K562 (cell line): ENCODE data around the gene PLCL2. TPM values are rescaled to one million over a fixed set of nuclear protein-coding genes. Genes with fewer than 3 reads are reported as not detected.

Source experiments
- ATAC-seq: fragments of 200-7000 bp; cut with Tn5 transposase; 3 replicates; pipeline ENCODE4 v1.9.1; 2020; ENCODE audit warnings: moderate library complexity
- BruUV-seq: library from RNA; stranded (reverse); fragments of 400-500 nt; replicated peaks from 2 replicates; lab custom pipeline; 2021; lab: Mats Ljungman, UMichigan
- CTCF ChIA-PET: fragments of 300-600 bp; formaldehyde crosslinking; extraction: SDS; loops from one replicate; lab custom pipeline; 2021; ENCODE audit warnings: low intra/inter-chr PET ratio; lab: Yijun Ruan, JAX
- POLR2A ChIA-PET: fragments of 300-600, 350-650 bp; sonication (Branson Sonifier 250); formaldehyde crosslinking; extraction: SDS; loops from one replicate; lab custom pipeline; 2021; ENCODE audit warnings: antibody characterized with exemption, inconsistent platforms; lab: Yijun Ruan, JAX
- DNase-seq, 4 experiments: peaks; one replicate each; pipeline versions ENCODE4 v3.0.0 to v3.0.0-alpha.2; 2011 to 2018; ENCODE audit warnings: low spot score in 3 of 4, mixed read lengths in 3 of 4; ENCODE audit errors: extremely low read depth in 1 of 4
- FAIRE-seq: peaks from 2 replicates; lab custom pipeline; 2011; peaks lifted over from hg19 to GRCh38; lab: Jason Lieb, UNC
- H2AFZ ChIP-seq: 2 replicates; pipeline ENCODE4 v1.6.0; 2011; ENCODE audit warnings: low read depth, low read length, control low read depth, inconsistent platforms
- H3K27ac ChIP-seq: fragments of 200-600 bp; 3 replicates; pipeline ENCODE4 v1.8.0; 2011; ENCODE audit warnings: low read depth, mild to moderate bottlenecking, control low read depth, inconsistent platforms, low read length, moderate library complexity, mixed read lengths; ENCODE audit errors: extremely low read depth
- H3K27me3 ChIP-seq, 2 experiments: fragments of 300-600 bp in 1 of 2; 2 replicates in 1 of 2; 3 replicates in 1 of 2; pipeline versions ENCODE4 v1.6.0 to v1.8.0; 2011; ENCODE audit warnings: inconsistent platforms in 2 of 2, low read length in 2 of 2, mild to moderate bottlenecking in 1 of 2, mixed read lengths in 1 of 2, moderate library complexity in 1 of 2; ENCODE audit not compliant: control insufficient read depth in 2 of 2, insufficient read depth in 2 of 2
- H3K36me3 ChIP-seq: fragments of 300-600 bp; 3 replicates; pipeline ENCODE4 v1.8.0; 2011; ENCODE audit warnings: mild to moderate bottlenecking, low read length, inconsistent platforms; ENCODE audit not compliant: control insufficient read depth, insufficient read depth
- H3K4me1 ChIP-seq, 2 experiments: fragments of 200-600 bp in 1 of 2; replicated peaks in 1 of 2; 2 replicates in 1 of 2; 3 replicates in 1 of 2; pipeline versions ENCODE4 v1.5.1 to v1.8.0; 2011; ENCODE audit warnings: inconsistent platforms in 2 of 2, low read length in 2 of 2, mild to moderate bottlenecking in 1 of 2, mixed read lengths in 1 of 2, moderate library complexity in 1 of 2; ENCODE audit not compliant: control insufficient read depth in 2 of 2, insufficient read depth in 2 of 2
- H3K4me2 ChIP-seq: 2 replicates; pipeline ENCODE4 v1.6.1; 2011; ENCODE audit warnings: low read length, control low read depth, inconsistent platforms, mixed read lengths; ENCODE audit not compliant: insufficient read depth
- H3K4me3 ChIP-seq: fragments of 200-600 bp; sonication (generic), shearing (Covaris generic); 2 replicates; pipeline ENCODE4 v1.5.1; 2016; ENCODE audit warnings: control low read depth, inconsistent platforms
- H3K79me2 ChIP-seq: fragments of 200-600 bp; 3 replicates; pipeline ENCODE4 v1.8.0; 2011; ENCODE audit warnings: low read length, inconsistent platforms; ENCODE audit not compliant: control insufficient read depth, insufficient read depth
- H3K9ac ChIP-seq, 2 experiments: 2 replicates each; pipeline versions ENCODE4 v1.6.0 to v1.6.1; 2011; ENCODE audit warnings: low read depth in 2 of 2, low read length in 2 of 2, control low read depth in 1 of 2, inconsistent platforms in 1 of 2, mild to moderate bottlenecking in 1 of 2, mixed read lengths in 1 of 2; ENCODE audit not compliant: insufficient read depth in 1 of 2
- H3K9me1 ChIP-seq: one replicate; pipeline ENCODE4 v1.6.0; 2011; ENCODE audit warnings: inconsistent platforms, mild to moderate bottlenecking, low read length, moderate library complexity; ENCODE audit not compliant: control insufficient read depth, insufficient read depth
- H3K9me3 ChIP-seq: replicated peaks from 2 replicates; pipeline ENCODE4 v1.5.1; 2011; ENCODE audit warnings: low read depth, low read length, inconsistent platforms; ENCODE audit not compliant: control insufficient read depth, insufficient read depth
- H4K20me1 ChIP-seq: replicated peaks from 2 replicates; pipeline ENCODE4 v1.6.1; 2011; ENCODE audit warnings: low read length, inconsistent platforms, mixed read lengths; ENCODE audit not compliant: control insufficient read depth, insufficient read depth
- CBX5 ChIP-seq: IDR thresholded peaks from 2 replicates; pipeline ENCODE4 v1.6.1; 2014; ENCODE audit warnings: low read depth, borderline replicate concordance
- E2F1 ChIP-seq: sonication (generic); formaldehyde crosslinking; IDR thresholded peaks from 2 replicates; pipeline ENCODE4 v1.8.1; 2023; ENCODE audit warnings: mild to moderate bottlenecking, missing genetic modification reagents, moderate library complexity
- ESRRB ChIP-seq: fragments of 250-450 bp; sonication (Bioruptor Pico); IDR thresholded peaks from 2 replicates; pipeline ENCODE4 v1.5.0; 2020; ENCODE audit warnings: mild to moderate bottlenecking, moderate library complexity, borderline replicate concordance
- ZNF232 ChIP-seq: sonication (generic); formaldehyde crosslinking; IDR thresholded peaks from 2 replicates; pipeline ENCODE4 v1.8.0; 2022; ENCODE audit warnings: mild to moderate bottlenecking, missing genetic modification reagents
- ZNF57 ChIP-seq: fragments of 450-650 bp; formaldehyde crosslinking; IDR thresholded peaks from 2 replicates; pipeline ENCODE4 v1.4.0; 2020; ENCODE audit warnings: mild to moderate bottlenecking, moderate library complexity
- WGBS: fragments of 100-300 bp; shearing (Covaris generic); methylation state at CpG from one replicate; pipeline ENCODE4 v1.1.6; 2016; ENCODE audit warnings: low coverage, mixed read lengths; ENCODE audit not compliant: insufficient coverage; ENCODE audit errors: missing lambda C conversion rate; 5-methylcytosine and 5-hydroxymethylcytosine counted together
- in situ Hi-C: fragments of 300-500 bp; cut with MboI; formaldehyde crosslinking; loops from 4 replicates; pipeline ENCODE4 v1.15.0; 2018; ENCODE audit warnings: inconsistent platforms, mixed read lengths
- intact Hi-C: fragments of 100-400 bp; cut with micrococcal nuclease; formaldehyde crosslinking; loops from 2 replicates; pipeline ENCODE4 v1.14.2; 2022
- polyA plus RNA-seq, 8 experiments: library from polyadenylated mRNA; depleted of rRNA in 4 of 8; stranded (reverse) in 5 of 8; unstranded in 3 of 8; fragments of >200 nt; fragmentation: Nextera tagmentation in 2 of 8; fragmentation: Illumina TruSeq in 1 of 8; extraction: Ambion mirVana in 2 of 8; extraction: Trizol in 1 of 8; gene quantifications; 2 replicates each; pipeline versions ENCODE4 v1.2.1 to v1.2.3, GENCODE V29; 2011 to 2014; ENCODE audit warnings: inconsistent platforms in 1 of 8, missing spikeins in 1 of 8
- total RNA-seq, 7 experiments: library from RNA; depleted of rRNA in 6 of 7; stranded (reverse); fragments of >200 nt in 6 of 7; fragmentation: Illumina TruSeq in 2 of 7; extraction: Trizol in 2 of 7; gene quantifications; 2 replicates each; pipeline versions ENCODE4 v1.2.1 to v1.2.3, GENCODE V29; 2011 to 2021; ENCODE audit warnings: low replicate concordance in 1 of 7
- TF ChIP-seq, protein P1 (sequence below): sonication (generic); formaldehyde crosslinking; IDR thresholded peaks from 2 replicates; pipeline ENCODE4 v1.8.1; 2023; ENCODE audit warnings: mild to moderate bottlenecking, missing genetic modification reagents

The PLCL2 gene
- total and polyA plus RNA-seq, 9 of the 15 experiments (the other 6 are each of a cell fraction or from before 2014, with no cell fraction given) = 0.03 to 0.18 (median 0.11) TPM; not detected in 2

GRCh38 chr3:17030956-17031652 lies 146.3 kb downstream of the PLCL2 start:
- H3K9me3 ChIP-seq = no peaks in the 10 kb centered on the region
- in situ Hi-C loops (no loop called here), intact Hi-C loops (loop anchor here (5.0 kb wide), 2 partner anchors 201 to 204 kb away; no protein-coding TSS in a partner anchor)
- no peaks in the 10 kb centered on the region for H3K79me2 ChIP-seq
- no peaks in the 10 kb centered on the region for H3K4me1 ChIP-seq
- FAIRE-seq = no peak
- no peak overlapping the region for H3K4me2 ChIP-seq
- BruUV-seq = no TSS peak
- H2AFZ ChIP-seq = no peak overlapping the region
- no peak overlapping the region for H3K27ac ChIP-seq
- no peaks in the 10 kb centered on the region for H4K20me1 ChIP-seq
- H3K27me3 ChIP-seq = peaks cover 0 to 11% of the 10 kb centered on the region in 2 experiments; a peak in 3 of 5 replicates
- TF ChIP-seq ESRRB (CRISPR knock-in tag) (no peak), ZNF232 (CRISPR knock-in tag) (no peak), ZNF57 (CRISPR knock-in tag) (no peak), E2F1 (CRISPR knock-in tag) (no peak), CBX5 (no peak)
- TF ChIP-seq, protein P1, sequence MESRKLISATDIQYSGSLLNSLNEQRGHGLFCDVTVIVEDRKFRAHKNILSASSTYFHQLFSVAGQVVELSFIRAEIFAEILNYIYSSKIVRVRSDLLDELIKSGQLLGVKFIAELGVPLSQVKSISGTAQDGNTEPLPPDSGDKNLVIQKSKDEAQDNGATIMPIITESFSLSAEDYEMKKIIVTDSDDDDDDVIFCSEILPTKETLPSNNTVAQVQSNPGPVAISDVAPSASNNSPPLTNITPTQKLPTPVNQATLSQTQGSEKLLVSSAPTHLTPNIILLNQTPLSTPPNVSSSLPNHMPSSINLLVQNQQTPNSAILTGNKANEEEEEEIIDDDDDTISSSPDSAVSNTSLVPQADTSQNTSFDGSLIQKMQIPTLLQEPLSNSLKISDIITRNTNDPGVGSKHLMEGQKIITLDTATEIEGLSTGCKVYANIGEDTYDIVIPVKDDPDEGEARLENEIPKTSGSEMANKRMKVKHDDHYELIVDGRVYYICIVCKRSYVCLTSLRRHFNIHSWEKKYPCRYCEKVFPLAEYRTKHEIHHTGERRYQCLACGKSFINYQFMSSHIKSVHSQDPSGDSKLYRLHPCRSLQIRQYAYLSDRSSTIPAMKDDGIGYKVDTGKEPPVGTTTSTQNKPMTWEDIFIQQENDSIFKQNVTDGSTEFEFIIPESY (CRISPR knock-in tag) = no peak
- no peak overlapping the region for H3K9ac ChIP-seq
- H3K9me1 ChIP-seq = no peaks in the 10 kb centered on the region
- POLR2A ChIA-PET = interaction anchor here (1.0 kb wide), 1 partner anchor 10 kb away, joined by 3 read pairs; no protein-coding TSS in a partner anchor
- no peaks in the 10 kb centered on the region for H3K36me3 ChIP-seq
- no peak for DNase-seq
- ATAC-seq = no peak
- CTCF ChIA-PET = interaction anchor here (2.7 kb wide), 1 partner anchor 429 kb away, joined by 15 read pairs; no protein-coding TSS in a partner anchor
- WGBS = 1% methylated on average over 4 of the region's 4 CpGs
- no peak overlapping the region for H3K4me3 ChIP-seq
